Activated naive CD4-positive, alpha-beta T cell treated with anti-CD3 and anti-CD28 coated beads, Interleukin-2, amount 50 U/mL, for 24 hours (primary cell): ENCODE measurements around the gene OR11A1.

Source experiments
- H3K27ac Mint-ChIP-seq: one replicate; pipeline ENCODE4 v1.8.0; 2021; ENCODE audit warnings: mild to moderate bottlenecking, mixed read lengths
- H3K27me3 Mint-ChIP-seq: one replicate; pipeline ENCODE4 v1.8.0; 2021; ENCODE audit warnings: mixed read lengths
- H3K36me3 Mint-ChIP-seq: one replicate; pipeline ENCODE4 v1.8.0; 2021; ENCODE audit warnings: mixed read lengths
- H3K4me1 Mint-ChIP-seq: one replicate; pipeline ENCODE4 v1.8.0; 2021; ENCODE audit warnings: mixed read lengths
- H3K4me3 Mint-ChIP-seq: one replicate; pipeline ENCODE4 v1.8.0; 2021; ENCODE audit warnings: mild to moderate bottlenecking, mixed read lengths
- H3K9me3 Mint-ChIP-seq: one replicate; pipeline ENCODE4 v1.8.0; 2021; ENCODE audit warnings: mixed read lengths

OR11A1 gene, protein sequence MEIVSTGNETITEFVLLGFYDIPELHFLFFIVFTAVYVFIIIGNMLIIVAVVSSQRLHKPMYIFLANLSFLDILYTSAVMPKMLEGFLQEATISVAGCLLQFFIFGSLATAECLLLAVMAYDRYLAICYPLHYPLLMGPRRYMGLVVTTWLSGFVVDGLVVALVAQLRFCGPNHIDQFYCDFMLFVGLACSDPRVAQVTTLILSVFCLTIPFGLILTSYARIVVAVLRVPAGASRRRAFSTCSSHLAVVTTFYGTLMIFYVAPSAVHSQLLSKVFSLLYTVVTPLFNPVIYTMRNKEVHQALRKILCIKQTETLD

DNA sequence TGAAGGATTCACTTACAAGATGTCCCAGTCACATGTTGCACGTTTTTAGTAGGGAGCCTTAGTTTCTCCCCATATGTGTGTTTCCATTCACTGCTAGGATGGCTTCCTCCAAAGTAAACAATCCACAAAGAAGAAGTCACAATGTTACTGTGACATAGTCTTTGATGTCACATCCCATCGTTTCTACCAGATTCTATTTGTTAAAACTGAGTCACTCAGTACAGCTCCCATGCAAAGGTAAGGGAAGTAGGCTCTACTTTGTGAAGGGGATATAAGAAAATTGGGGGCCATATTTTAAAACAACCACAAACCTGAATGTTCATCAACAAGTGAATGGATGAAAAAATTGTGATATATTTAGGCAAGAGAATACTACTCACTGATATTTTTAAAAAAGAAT is at the start of gene OR11A1, which contains the start of gene OR2H1:
Gene OR11A1, minus strand, starts transcription at position 101 of the 400 bp plus-strand sequence. CDS start 29,430 bp downstream, outside the sequence.
Gene OR2H1, plus strand, starts transcription at position 185 of the 400 bp plus-strand sequence. CDS start 4,615 bp downstream, outside the sequence.
- no peaks in the 10 kb centered on the region for H3K36me3 Mint-ChIP-seq
- no peak within 1 kb of the TSS for H3K27ac Mint-ChIP-seq
- H3K4me1 Mint-ChIP-seq: no peaks in the 10 kb centered on the region
- H3K4me3 Mint-ChIP-seq: no peak within 1 kb of the TSS
- no peaks in the 10 kb centered on the region for H3K9me3 Mint-ChIP-seq
- peaks cover 16% of the 10 kb centered on the region for H3K27me3 Mint-ChIP-seq

DNA sequence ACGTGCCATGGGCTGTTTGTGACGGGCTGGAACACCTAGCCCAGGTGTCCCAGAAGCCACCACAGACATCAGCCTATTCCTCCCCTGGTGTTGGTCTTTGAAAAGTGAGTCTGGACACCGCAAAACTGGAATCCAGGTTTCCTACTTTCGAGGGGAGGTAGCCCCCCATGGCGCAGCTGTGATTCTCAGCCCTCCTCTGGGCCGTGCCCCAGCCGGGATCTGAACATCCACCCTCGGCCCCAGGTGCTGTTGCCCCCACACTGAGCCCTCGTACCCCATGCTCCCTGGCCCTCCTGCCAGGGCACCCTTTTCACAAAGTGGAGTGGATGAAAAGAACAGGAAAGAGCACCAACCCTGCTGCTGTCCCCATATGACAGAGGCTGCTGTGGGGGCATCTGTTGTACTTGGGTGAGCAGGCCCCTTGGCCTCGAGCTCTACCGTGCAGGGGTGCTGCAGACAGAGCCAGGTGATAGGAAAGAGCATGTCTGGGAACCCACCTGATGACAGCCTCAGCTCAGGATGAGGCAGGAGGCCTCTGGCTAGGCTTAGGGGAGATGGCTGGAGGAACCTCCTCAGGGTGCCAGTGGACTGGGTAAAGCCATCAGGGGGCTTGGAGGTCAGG is 49.7 kb upstream of the OR11A1 start:
- Mint-ChIP-seq H3K27ac (no peak overlapping the region), H3K27me3 (peaks cover 4% of the 10 kb centered on the region), H3K4me3 (no peak overlapping the region), H3K4me1 (no peaks in the 10 kb centered on the region), H3K36me3 (no peaks in the 10 kb centered on the region), H3K9me3 (no peaks in the 10 kb centered on the region)

DNA sequence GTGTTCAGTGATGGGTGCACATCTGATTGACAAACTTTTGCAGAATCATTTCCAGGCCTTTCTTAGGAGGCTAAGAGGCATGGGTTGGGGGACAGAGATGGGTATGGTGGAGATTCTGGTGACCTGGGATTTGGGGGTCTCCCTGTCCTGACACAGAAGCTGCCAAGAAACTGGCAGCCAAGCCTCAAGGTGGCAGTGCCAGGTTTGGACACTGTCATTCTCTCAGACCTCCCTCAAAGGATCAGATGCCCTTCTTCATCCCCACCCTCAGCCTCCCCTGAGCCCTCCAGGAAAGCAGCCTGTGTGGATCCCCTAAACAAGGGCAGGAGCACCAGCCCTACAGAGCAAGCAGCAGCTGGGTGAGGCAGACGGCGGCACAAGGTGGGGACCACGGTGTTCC is 48.9 kb upstream of the OR11A1 start:
- Mint-ChIP-seq H3K27ac (no peak overlapping the region), H3K4me3 (no peak overlapping the region), H3K27me3 (peaks cover 6% of the 10 kb centered on the region), H3K9me3 (no peaks in the 10 kb centered on the region), H3K36me3 (no peaks in the 10 kb centered on the region), H3K4me1 (no peaks in the 10 kb centered on the region)

- no peak overlapping the region for H3K27ac Mint-ChIP-seq
- H3K9me3 Mint-ChIP-seq: no peaks in the 10 kb centered on the region
- H3K4me1 Mint-ChIP-seq: no peaks in the 10 kb centered on the region
- no peaks in the 10 kb centered on the region for H3K36me3 Mint-ChIP-seq
- H3K27me3 Mint-ChIP-seq: peaks cover 7% of the 10 kb centered on the region
- no peak overlapping the region for H3K4me3 Mint-ChIP-seq
These were observed 48.1 kb upstream of the OR11A1 start for GRCh38 chr6:29504961-29505360.

GRCh38 chr6:29502597-29502996 is 45.7 kb upstream of the OR11A1 start:
- no peaks in the 10 kb centered on the region for H3K4me1 Mint-ChIP-seq
- H3K36me3 Mint-ChIP-seq: no peaks in the 10 kb centered on the region
- no peak overlapping the region for H3K4me3 Mint-ChIP-seq
- H3K27ac Mint-ChIP-seq: no peak overlapping the region
- peaks cover 12% of the 10 kb centered on the region for H3K27me3 Mint-ChIP-seq
- no peaks in the 10 kb centered on the region for H3K9me3 Mint-ChIP-seq

GRCh38 chr6:29502181-29502580 is 45.3 kb upstream of the OR11A1 start:
- no peak overlapping the region for H3K4me3 Mint-ChIP-seq
- no peaks in the 10 kb centered on the region for H3K9me3 Mint-ChIP-seq
- no peaks in the 10 kb centered on the region for H3K4me1 Mint-ChIP-seq
- no peaks in the 10 kb centered on the region for H3K36me3 Mint-ChIP-seq
- H3K27ac Mint-ChIP-seq: no peak overlapping the region
- peaks cover 12% of the 10 kb centered on the region for H3K27me3 Mint-ChIP-seq

DNA sequence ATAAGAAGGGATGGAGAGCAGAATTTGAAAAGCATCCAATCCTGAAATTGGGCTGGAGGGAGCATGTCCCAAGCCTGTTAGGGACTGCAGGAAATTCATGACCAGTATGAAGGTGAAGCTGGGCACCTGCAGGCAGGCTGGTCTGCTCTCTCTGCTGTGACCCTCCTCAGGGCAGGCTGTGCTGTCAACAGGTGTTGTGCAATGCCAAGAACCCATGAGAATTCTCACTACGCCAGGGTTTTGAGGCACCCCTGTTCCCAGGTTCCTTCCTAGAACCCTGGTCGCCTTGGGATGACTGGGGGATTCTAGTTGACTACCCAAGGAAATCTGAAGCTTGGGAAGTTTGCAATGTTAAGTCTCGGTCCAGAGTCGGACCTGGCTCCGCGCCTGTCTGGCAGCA is 44.2 kb upstream of the OR11A1 start:
- Mint-ChIP-seq H3K27me3 (peaks cover 18% of the 10 kb centered on the region), H3K36me3 (no peaks in the 10 kb centered on the region), H3K4me3 (no peak overlapping the region), H3K9me3 (no peaks in the 10 kb centered on the region), H3K27ac (no peak overlapping the region), H3K4me1 (no peaks in the 10 kb centered on the region)

DNA sequence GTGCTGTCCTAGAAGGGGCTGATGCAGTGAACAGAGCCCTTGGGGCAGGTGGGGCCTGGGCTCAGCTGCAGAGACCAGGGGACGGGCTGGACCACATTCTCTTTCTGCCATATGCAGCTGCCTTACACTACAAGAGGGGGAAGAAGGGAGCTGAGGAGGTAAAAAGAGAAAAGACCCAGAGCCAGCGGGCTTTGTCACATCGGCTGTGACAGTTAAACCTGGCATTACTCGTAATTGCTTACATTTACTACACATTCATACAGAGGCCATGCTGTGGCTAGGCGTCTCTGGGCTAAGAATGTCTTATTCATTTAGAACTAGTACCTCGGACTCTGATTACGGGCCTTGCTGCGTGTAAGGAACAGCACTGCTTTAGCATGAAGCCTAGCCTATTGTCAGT is 43.7 kb upstream of the OR11A1 start:
- no peak overlapping the region for H3K27ac Mint-ChIP-seq
- H3K27me3 Mint-ChIP-seq: peaks cover 18% of the 10 kb centered on the region
- no peaks in the 10 kb centered on the region for H3K4me1 Mint-ChIP-seq
- H3K9me3 Mint-ChIP-seq: no peaks in the 10 kb centered on the region
- H3K36me3 Mint-ChIP-seq: no peaks in the 10 kb centered on the region
- H3K4me3 Mint-ChIP-seq: no peak overlapping the region

DNA sequence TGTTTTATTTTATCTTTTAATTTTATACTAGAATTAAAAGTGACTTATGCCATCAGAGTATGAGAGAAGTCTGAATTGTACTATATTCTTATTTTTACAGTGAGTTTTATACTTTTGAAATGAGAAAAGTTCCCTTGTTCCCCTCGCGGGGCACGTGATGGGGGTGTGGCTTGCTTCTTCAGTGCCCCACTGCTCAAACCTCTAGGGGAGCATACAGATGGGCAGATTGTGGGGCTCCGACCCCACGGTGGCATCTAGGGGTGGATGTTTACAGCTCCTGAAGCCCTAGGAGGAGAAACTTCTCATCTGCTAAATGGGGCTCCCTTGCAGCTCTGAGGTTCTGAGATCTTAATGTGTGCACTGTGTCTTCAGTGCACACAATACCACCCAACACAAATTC is 42.8 kb upstream of the OR11A1 start:
- Mint-ChIP-seq H3K36me3 (no peaks in the 10 kb centered on the region), H3K9me3 (no peaks in the 10 kb centered on the region), H3K4me1 (no peaks in the 10 kb centered on the region), H3K27ac (no peak overlapping the region), H3K27me3 (peaks cover 21% of the 10 kb centered on the region), H3K4me3 (no peak overlapping the region)

GRCh38 chr6:29496961-29497360 is 40.1 kb upstream of the OR11A1 start:
- Mint-ChIP-seq H3K4me1 (no peaks in the 10 kb centered on the region), H3K27ac (no peak overlapping the region), H3K36me3 (no peaks in the 10 kb centered on the region), H3K4me3 (no peak overlapping the region), H3K27me3 (peaks cover 18% of the 10 kb centered on the region), H3K9me3 (no peaks in the 10 kb centered on the region)

DNA sequence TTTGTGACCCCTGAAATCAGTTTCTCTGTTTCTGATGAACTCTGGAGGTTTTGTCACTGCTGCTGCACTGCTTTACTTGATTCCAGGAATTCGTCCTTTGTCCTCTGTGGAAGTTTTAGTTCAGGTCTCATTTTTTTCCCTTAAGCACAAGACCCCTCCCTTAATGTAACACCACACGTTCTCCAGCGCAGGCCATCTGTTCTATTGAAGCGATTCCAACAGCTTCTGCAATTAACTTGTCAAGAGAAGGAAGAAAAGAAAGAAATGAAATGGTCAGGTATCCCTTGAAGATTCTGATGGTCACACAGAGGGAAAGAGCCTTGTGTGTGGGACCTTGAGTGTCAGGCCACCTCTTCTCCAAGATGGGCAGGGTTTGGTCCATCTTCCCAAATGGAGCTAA is 38.7 kb upstream of the OR11A1 start:
- Mint-ChIP-seq H3K4me1 (no peaks in the 10 kb centered on the region), H3K27ac (no peak overlapping the region), H3K36me3 (no peaks in the 10 kb centered on the region), H3K4me3 (no peak overlapping the region), H3K9me3 (no peaks in the 10 kb centered on the region), H3K27me3 (peaks cover 14% of the 10 kb centered on the region)

GRCh38 chr6:29494131-29494530 is 37.3 kb upstream of the OR11A1 start:
- H3K9me3 Mint-ChIP-seq: no peaks in the 10 kb centered on the region

DNA sequence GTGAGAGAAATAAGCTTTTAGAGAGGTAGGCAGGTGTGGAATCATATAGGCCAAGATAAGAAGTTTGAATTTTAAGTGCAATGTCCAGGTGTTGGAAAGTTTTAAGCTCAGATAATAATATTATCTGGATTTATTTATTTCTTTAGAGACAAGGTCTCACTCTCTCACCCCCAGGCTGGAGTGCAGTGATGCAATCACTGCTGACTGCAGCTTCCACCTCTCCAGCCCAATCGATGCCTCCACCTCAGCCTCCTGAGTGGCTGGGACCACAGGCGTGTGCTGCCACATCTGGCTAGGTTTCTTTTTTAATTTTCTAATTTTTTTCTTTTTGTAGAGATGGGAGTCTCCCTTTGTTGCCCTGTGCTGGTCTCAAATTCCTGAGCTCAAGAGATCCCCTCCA is 36.4 kb upstream of the OR11A1 start:
- Mint-ChIP-seq H3K36me3 (no peaks in the 10 kb centered on the region), H3K27me3 (peaks cover 12% of the 10 kb centered on the region)

More at GRCh38 chr6:29494131-29494530, 37.3 kb upstream of the OR11A1 start:
- Mint-ChIP-seq H3K27ac (no peak overlapping the region), H3K27me3 (peaks cover 17% of the 10 kb centered on the region), H3K4me1 (no peaks in the 10 kb centered on the region), H3K36me3 (no peaks in the 10 kb centered on the region), H3K4me3 (no peak overlapping the region)

DNA sequence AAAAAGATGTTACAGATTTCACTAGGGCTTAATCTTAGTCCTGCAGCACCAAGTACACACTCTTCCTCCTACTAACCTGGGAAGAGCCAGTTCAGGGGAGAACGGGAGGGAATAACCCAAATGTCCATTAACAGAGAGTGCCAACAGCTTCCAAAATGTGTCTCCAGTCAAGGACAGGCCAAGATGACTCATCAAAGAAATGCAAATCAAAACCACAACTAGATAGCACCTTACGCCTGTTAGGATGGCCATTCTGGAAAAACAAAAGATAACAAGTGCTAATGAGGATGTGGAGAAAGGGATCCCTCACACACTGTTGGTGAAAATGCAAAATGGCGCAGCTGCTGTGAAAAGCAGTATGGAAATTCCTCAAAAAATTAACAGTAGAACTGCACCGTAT is 34.7 kb upstream of the OR11A1 start:
- Mint-ChIP-seq H3K27ac (no peak overlapping the region), H3K4me3 (no peak overlapping the region), H3K9me3 (no peaks in the 10 kb centered on the region), H3K27me3 (peaks cover 11% of the 10 kb centered on the region), H3K36me3 (no peaks in the 10 kb centered on the region), H3K4me1 (no peaks in the 10 kb centered on the region)

More for the DNA sequence above, 36.4 kb upstream of the OR11A1 start:
- Mint-ChIP-seq H3K27ac (no peak overlapping the region), H3K4me3 (no peak overlapping the region), H3K4me1 (no peaks in the 10 kb centered on the region), H3K9me3 (no peaks in the 10 kb centered on the region)

GRCh38 chr6:29490552-29490951 is 33.7 kb upstream of the OR11A1 start:
- no peaks in the 10 kb centered on the region for H3K9me3 Mint-ChIP-seq
- no peaks in the 10 kb centered on the region for H3K36me3 Mint-ChIP-seq
- no peak overlapping the region for H3K27ac Mint-ChIP-seq
- H3K4me1 Mint-ChIP-seq: no peaks in the 10 kb centered on the region
- H3K4me3 Mint-ChIP-seq: no peak overlapping the region
- H3K27me3 Mint-ChIP-seq: peaks cover 10% of the 10 kb centered on the region

GRCh38 chr6:29490055-29490454 is 33.2 kb upstream of the OR11A1 start:
- Mint-ChIP-seq H3K4me3 (no peak overlapping the region), H3K27ac (no peak overlapping the region), H3K36me3 (no peaks in the 10 kb centered on the region), H3K27me3 (peaks cover 9% of the 10 kb centered on the region), H3K4me1 (no peaks in the 10 kb centered on the region), H3K9me3 (no peaks in the 10 kb centered on the region)
